GM12878 (cell line): Measurements from ENCODE around the gene TANC1. TPM values are rescaled to one million over a fixed set of nuclear protein-coding genes. Genes with fewer than 3 reads are reported as not detected.
A peak's percentile ranks its signal among the peaks of the same experiment; 100 is the strongest.

ENCODE experiments used
- ATAC-seq: fragments of 200-7000 bp; cut with Tn5 transposase; 3 replicates; pipeline ENCODE4 v1.9.1; 2020; ENCODE audit warnings: mild to moderate bottlenecking, moderate library complexity
- BruUV-seq: library from RNA; stranded (reverse); fragments of 400-500 nt; replicated peaks from 2 replicates; lab custom pipeline; 2021; lab: Mats Ljungman, UMichigan
- CTCF ChIA-PET: fragments of 300-600 bp; sonication (Branson Sonifier 250); formaldehyde crosslinking; extraction: SDS; loops from one replicate; lab custom pipeline; 2021; ENCODE audit warnings: inconsistent platforms; lab: Yijun Ruan, JAX
- POLR2A ChIA-PET: fragments of 350-600 bp; formaldehyde crosslinking; extraction: SDS; loops from one replicate; lab custom pipeline; 2021; ENCODE audit warnings: inconsistent platforms; lab: Charles Lee
- RAD21 ChIA-PET: fragments of 300-600 bp; sonication (Branson Sonifier 250); formaldehyde crosslinking; loops from one replicate; lab custom pipeline; 2023; ENCODE audit warnings: antibody characterized with exemption; ENCODE audit not compliant: unreplicated experiment; lab: Charles Lee
- SMC1A ChIA-PET: fragments of 300-600 bp; sonication (Branson Sonifier 250); formaldehyde crosslinking; loops from one replicate; lab custom pipeline; 2023; ENCODE audit not compliant: unreplicated experiment, uncharacterized antibody; lab: Charles Lee
- DNase-seq: peaks from one replicate; pipeline ENCODE4 v3.0.0-alpha.2; 2011; ENCODE audit warnings: low read depth, low spot score
- FAIRE-seq: peaks from 3 replicates; lab custom pipeline; 2011; peaks lifted over from hg19 to GRCh38; lab: Jason Lieb, UNC
- H2AFZ ChIP-seq: 2 replicates; pipeline ENCODE4 v1.6.0; 2011; ENCODE audit warnings: low read depth, low read length, control low read depth; ENCODE audit not compliant: control insufficient read depth
- H3K27ac ChIP-seq: 2 replicates; pipeline ENCODE4 v1.5.1; 2011; ENCODE audit warnings: control low read depth; ENCODE audit not compliant: control insufficient read depth, insufficient read depth
- H3K27me3 ChIP-seq, 2 experiments: replicated peaks in 1 of 2; 2 replicates each; pipeline versions ENCODE4 v1.6.0 to v1.6.1; 2011; ENCODE audit warnings: low read length in 1 of 2; ENCODE audit not compliant: control insufficient read depth in 2 of 2, insufficient read depth in 2 of 2
- H3K36me3 ChIP-seq, 2 experiments: 2 replicates each; pipeline ENCODE4 v1.5.1; 2011; ENCODE audit warnings: low read length in 1 of 2; ENCODE audit not compliant: control insufficient read depth in 2 of 2, insufficient read depth in 2 of 2
- H3K4me1 ChIP-seq: 2 replicates; pipeline ENCODE4 v1.6.1; 2011; ENCODE audit warnings: mild to moderate bottlenecking, low read length, moderate library complexity, mixed read lengths; ENCODE audit not compliant: control insufficient read depth, insufficient read depth
- H3K4me2 ChIP-seq: 2 replicates; pipeline ENCODE4 v1.6.0; 2011; ENCODE audit warnings: control low read depth; ENCODE audit not compliant: control insufficient read depth, insufficient read depth
- H3K4me3 ChIP-seq: fragments of 200-600 bp; sonication (generic); 2 replicates; pipeline ENCODE4 v1.5.1; 2016
- H3K79me2 ChIP-seq: 2 replicates; pipeline ENCODE4 v1.6.0; 2011; ENCODE audit warnings: low read length; ENCODE audit not compliant: control insufficient read depth, insufficient read depth
- H3K9ac ChIP-seq: 2 replicates; pipeline ENCODE4 v1.8.0; 2011; ENCODE audit warnings: low read length, control low read depth, mixed read lengths; ENCODE audit not compliant: control insufficient read depth, insufficient read depth
- H3K9me3 ChIP-seq: replicated peaks from 3 replicates; pipeline ENCODE4 v1.5.1; 2011; ENCODE audit warnings: mild to moderate bottlenecking, low read length; ENCODE audit not compliant: control insufficient read depth, insufficient read depth
- H4K20me1 ChIP-seq: 2 replicates; pipeline ENCODE4 v1.6.0; 2011; ENCODE audit not compliant: control insufficient read depth, insufficient read depth
- CEBPZ ChIP-seq: fragments of 150-350 bp; IDR thresholded peaks from 2 replicates; pipeline ENCODE4 v1.6.1; 2016; ENCODE audit warnings: low read depth, low read length
- ESRRA ChIP-seq: IDR thresholded peaks from 2 replicates; pipeline ENCODE4 v1.6.1; 2012; ENCODE audit warnings: mild to moderate bottlenecking, low read length, improper control_type of control experiment
- FOXM1 ChIP-seq: IDR thresholded peaks from 2 replicates; pipeline ENCODE4 v1.6.1; 2012; ENCODE audit warnings: low read depth, mild to moderate bottlenecking, inconsistent platforms, low read length, moderate library complexity
- HDAC2 ChIP-seq: fragments of 200-600 bp; sonication (generic); IDR thresholded peaks from 2 replicates; pipeline ENCODE4 v1.6.1; 2017
- JUNB ChIP-seq: IDR thresholded peaks from 2 replicates; pipeline ENCODE4 v1.6.1; 2016; ENCODE audit warnings: antibody characterized with exemption, mild to moderate bottlenecking
- RUNX3 ChIP-seq: IDR thresholded peaks from 2 replicates; pipeline ENCODE4 v1.6.1; 2012; ENCODE audit warnings: low read length, inconsistent platforms
- YBX1 ChIP-seq: fragments of 450-650 bp; IDR thresholded peaks from 2 replicates; pipeline ENCODE4 v1.6.1; 2016; ENCODE audit warnings: antibody characterized with exemption
- ZNF622 ChIP-seq: fragments of 450-650 bp; IDR thresholded peaks from 2 replicates; pipeline ENCODE4 v1.6.1; 2017; ENCODE audit warnings: mild to moderate bottlenecking, inconsistent platforms
- ZZZ3 ChIP-seq: IDR thresholded peaks from 2 replicates; pipeline ENCODE4 v1.6.1; 2011; ENCODE audit warnings: low read depth; ENCODE audit not compliant: control insufficient read depth, insufficient read length
- WGBS: methylation state at CpG from one replicate; pipeline ENCODE4 v1.1.6; 2016; ENCODE audit warnings: low lambda C conversion rate; ENCODE audit not compliant: insufficient replicate concordance, insufficient coverage; ENCODE audit errors: missing lambda C conversion rate; 5-methylcytosine and 5-hydroxymethylcytosine counted together
- in situ Hi-C: fragments of 300-500 bp; cut with MboI; formaldehyde crosslinking; loops from 9 replicates; pipeline ENCODE4 v1.14.3; 2018; ENCODE audit warnings: mixed read lengths
- intact Hi-C: fragments of 100-400 bp; cut with micrococcal nuclease; formaldehyde crosslinking; loops from one replicate; pipeline ENCODE4 v1.14.2; 2022; ENCODE audit not compliant: unreplicated experiment
- polyA plus RNA-seq, 11 experiments: library from polyadenylated mRNA; depleted of rRNA in 4 of 11; unstranded in 6 of 11; stranded (reverse) in 5 of 11; fragments of >200 nt; fragmentation: Nextera tagmentation in 4 of 11; fragmentation: Illumina TruSeq in 1 of 11; extraction: Ambion mirVana in 4 of 11; extraction: Trizol in 1 of 11; gene quantifications; 1 replicate in 1 of 11; 2 replicates in 10 of 11; pipeline versions ENCODE4 v1.2.1 to v1.2.3, GENCODE V29; 2011 to 2016; ENCODE audit warnings: inconsistent platforms in 2 of 11, missing spikeins in 2 of 11, low read depth in 1 of 11
- total RNA-seq, 4 experiments: library from RNA; depleted of rRNA in 3 of 4; stranded (reverse); fragments of >200 nt in 3 of 4; fragmentation: Illumina TruSeq in 1 of 4; extraction: Trizol in 1 of 4; gene quantifications; 2 replicates each; pipeline versions ENCODE4 v1.2.1 to v1.2.3, GENCODE V29; 2013 to 2021

Gene TANC1
- total and polyA plus RNA-seq, 10 of the 15 experiments (the other 5 are each of a cell fraction or from before 2014, with no cell fraction given), result 0.05 to 5.0 (median 0.34) TPM

GRCh38 chr2:159266554-159266953, 298.1 kb downstream of the TANC1 start:
- DNase-seq (no peak), ATAC-seq (peak; percentile 67), FAIRE-seq (no peak)
- ChIA-PET CTCF (no interaction called here), SMC1A (interaction anchor here (1.2 kb wide), 1 partner anchor 8 kb away, joined by 3 read pairs; no protein-coding TSS in a partner anchor), POLR2A (no interaction called here), RAD21 (no interaction called here)
- WGBS, result 19% methylated on average over 3 of the region's 3 CpGs
- no peak for TF ChIP-seq ESRRA
- no peak for TF ChIP-seq YBX1
- TF ChIP-seq RUNX3, result peak; percentile 47; the same call in 1 of the 2 replicates
- no peak for TF ChIP-seq HDAC2
- TF ChIP-seq FOXM1, result 0 out of 2 replicates have a peak, but pooled peaks have one; percentile 16
- TF ChIP-seq JUNB, result 0 out of 2 replicates have a peak, but pooled peaks have one; percentile 24
- TF ChIP-seq CEBPZ, result no peak
- no peak for TF ChIP-seq ZNF622
- TF ChIP-seq ZZZ3, result no peak
- H3K79me2 ChIP-seq, result no peaks in the 10 kb centered on the region
- no peak overlapping the region for H3K27ac ChIP-seq
- H3K4me3 ChIP-seq, result no peak overlapping the region
- in situ Hi-C loops, result no loop called here
- no TSS peak for BruUV-seq
- no peaks in the 10 kb centered on the region for H3K36me3 ChIP-seq
- no peaks in the 10 kb centered on the region; the same call in 2 of the 3 replicates for H3K9me3 ChIP-seq
- no peaks in the 10 kb centered on the region for H3K4me1 ChIP-seq
- H3K27me3 ChIP-seq, result no peaks in the 10 kb centered on the region
- H3K9ac ChIP-seq, result no peak overlapping the region
- H2AFZ ChIP-seq, result no peak overlapping the region
- intact Hi-C loops, result no loop called here
- H3K4me2 ChIP-seq, result no peak overlapping the region
- no peaks in the 10 kb centered on the region for H4K20me1 ChIP-seq
